GM19099 (cell line): Measurements from ENCODE around the gene VAPB.

Experiments used
- POLR2A ChIP-seq: IDR thresholded peaks from 3 replicates; pipeline ENCODE4 v1.6.1; 2011; ENCODE audit warnings: low read depth; ENCODE audit not compliant: insufficient read length; ENCODE audit errors: extremely low read depth

Gene VAPB

GRCh38 chr20:58416057-58416456, 27.0 kb downstream of the VAPB start:
- TF ChIP-seq POLR2A, result no peak

GRCh38 chr20:58416835-58417234, 27.8 kb downstream of the VAPB start:
- TF ChIP-seq POLR2A, result no peak

- TF ChIP-seq POLR2A, result no peak
Observed at GRCh38 chr20:58417438-58417837, 28.4 kb downstream of the VAPB start.

GRCh38 chr20:58418949-58419748, 30.1 kb downstream of the VAPB start:
- no peak for TF ChIP-seq POLR2A

- no peak for TF ChIP-seq POLR2A
Observed at GRCh38 chr20:58420798-58421496, 31.9 kb downstream of the VAPB start.

- no peak for TF ChIP-seq POLR2A
Observed at GRCh38 chr20:58421497-58421850, 32.4 kb downstream of the VAPB start.

GRCh38 chr20:58424218-58424969, 35.4 kb downstream of the VAPB start:
- TF ChIP-seq POLR2A, result no peak

GRCh38 chr20:58428364-58428763, 39.3 kb downstream of the VAPB start:
- TF ChIP-seq POLR2A, result no peak

GRCh38 chr20:58429303-58429702, 40.3 kb downstream of the VAPB start:
- no peak for TF ChIP-seq POLR2A

- no peak for TF ChIP-seq POLR2A
Observed at GRCh38 chr20:58431134-58431533, 42.1 kb downstream of the VAPB start.

GRCh38 chr20:58432186-58432954, 43.3 kb downstream of the VAPB start:
- TF ChIP-seq POLR2A, result no peak

- no peak for TF ChIP-seq POLR2A
Observed at GRCh38 chr20:58433029-58433647, 44.1 kb downstream of the VAPB start.

GRCh38 chr20:58433759-58434158, 44.7 kb downstream of the VAPB start:
- no peak for TF ChIP-seq POLR2A

- TF ChIP-seq POLR2A, result no peak
Observed at GRCh38 chr20:58434326-58434725, 45.3 kb downstream of the VAPB start.

GRCh38 chr20:58435237-58435636, 46.2 kb downstream of the VAPB start:
- TF ChIP-seq POLR2A, result no peak
